GM12873 (cell line): Measurements from ENCODE around the gene PLGRKT.
"Not testable (repeated sequence)": the region's sequence is repeated elsewhere in the genome, so short reads cannot be mapped to it uniquely, and the experiment has no call there.

Experiments
- CTCF ChIP-seq: IDR thresholded peaks from 2 replicates; pipeline ENCODE4 v1.5.1; 2012; ENCODE audit warnings: low read depth, mild to moderate bottlenecking, moderate library complexity, low read length, control low read depth; ENCODE audit not compliant: insufficient read depth; ENCODE audit errors: missing control alignments

The PLGRKT gene

GRCh38 chr9:5352637-5353248 is 85.0 kb downstream of the PLGRKT start:
- no peak for TF ChIP-seq CTCF

- not testable (repeated sequence) for TF ChIP-seq CTCF
Observed at GRCh38 chr9:5338992-5339981, 98.4 kb downstream of the PLGRKT start, which contains the start of gene RLN1. Gene RLN1 (minus strand): TSS chr9:5339876. CDS start chr9:5339746, 130 bp downstream.

GRCh38 chr9:5336688-5337087 is 101.0 kb downstream of the PLGRKT start:
- no peak for TF ChIP-seq CTCF

- TF ChIP-seq CTCF = no peak
Observed at GRCh38 chr9:5326893-5327548, 110.7 kb downstream of the PLGRKT start.

GRCh38 chr9:5326187-5326586 is 111.5 kb downstream of the PLGRKT start:
- no peak for TF ChIP-seq CTCF

GRCh38 chr9:5321058-5321457 is 116.7 kb downstream of the PLGRKT start:
- TF ChIP-seq CTCF = peak; percentile 31
